Parathyroid adenoma (tissue), 2 donors: ENCODE measurements around the gene FOXJ2.

ENCODE experiments used
- H2AFZ ChIP-seq: fragments of 300-600 bp; sonication (generic); one replicate; pipeline ENCODE4 v1.7.0; 2017; ENCODE audit warnings: antibody characterized with exemption, mild to moderate bottlenecking
- H3K27ac ChIP-seq: fragments of 300-600 bp; sonication (generic); one replicate; pipeline ENCODE4 v1.7.0; 2017
- H3K27me3 ChIP-seq: fragments of 300-600 bp; sonication (generic); one replicate; pipeline ENCODE4 v1.7.0; 2017; ENCODE audit warnings: low read length; ENCODE audit not compliant: control insufficient read depth, insufficient read depth
- H3K36me3 ChIP-seq: fragments of 300-600 bp; sonication (generic); one replicate; pipeline ENCODE4 v1.7.0; 2017; ENCODE audit warnings: low read length; ENCODE audit not compliant: control insufficient read depth, insufficient read depth
- H3K4me1 ChIP-seq: fragments of 300-600 bp; sonication (generic); one replicate; pipeline ENCODE4 v1.7.0; 2017; ENCODE audit warnings: control low read depth
- H3K4me2 ChIP-seq: fragments of 300-600 bp; sonication (generic); one replicate; pipeline ENCODE4 v1.7.0; 2017; ENCODE audit warnings: low read length
- H3K4me3 ChIP-seq: fragments of 300-600 bp; sonication (generic); one replicate; pipeline ENCODE4 v1.7.0; 2017; ENCODE audit warnings: low read depth, low read length
- H3K79me2 ChIP-seq: fragments of 300-600 bp; sonication (generic); one replicate; pipeline ENCODE4 v1.7.0; 2017; ENCODE audit warnings: control low read depth
- H3K9ac ChIP-seq: fragments of 300-600 bp; sonication (generic); one replicate; pipeline ENCODE4 v1.7.0; 2017; ENCODE audit warnings: mild to moderate bottlenecking
- H3K9me3 ChIP-seq: fragments of 300-600 bp; sonication (generic); one replicate; pipeline ENCODE4 v1.7.0; 2017; ENCODE audit warnings: low read length; ENCODE audit not compliant: control insufficient read depth
- CTCF ChIP-seq: fragments of 300-600 bp; sonication (generic); IDR thresholded peaks from one replicate; pipeline ENCODE4 v1.7.0; 2017; ENCODE audit warnings: antibody characterized with exemption, mild to moderate bottlenecking
- donor health status: primary hyperparathyroidism.

The FOXJ2 gene

GRCh38 chr12:8036346-8036745 is 3.8 kb downstream of the FOXJ2 start:
- Histone ChIP-seq H2AFZ (no peak overlapping the region), H3K36me3 (no peaks in the 10 kb centered on the region), H3K79me2 (peaks cover 23% of the 10 kb centered on the region), H3K9ac (no peak overlapping the region), H3K4me3 (no peak overlapping the region), H3K9me3 (no peaks in the 10 kb centered on the region), H3K27me3 (no peaks in the 10 kb centered on the region), H3K4me1 (peaks cover 53% of the 10 kb centered on the region), H3K4me2 (no peak overlapping the region), H3K27ac (peak overlapping the region; percentile 27)
- no peak for TF ChIP-seq CTCF

GRCh38 chr12:8037046-8037663 is 4.6 kb downstream of the FOXJ2 start:
- H3K9ac ChIP-seq, result no peak overlapping the region
- peaks cover 53% of the 10 kb centered on the region for H3K4me1 ChIP-seq

GRCh38 chr12:8037947-8038346 is 5.4 kb downstream of the FOXJ2 start:
- no peak overlapping the region for H3K4me3 ChIP-seq
- H3K4me1 ChIP-seq, result peaks cover 53% of the 10 kb centered on the region
- no peaks in the 10 kb centered on the region for H3K9me3 ChIP-seq
- no peak overlapping the region for H2AFZ ChIP-seq
- peaks cover 15% of the 10 kb centered on the region for H3K79me2 ChIP-seq
- H3K27me3 ChIP-seq, result no peaks in the 10 kb centered on the region
- peak overlapping the region; percentile 52 for H3K4me2 ChIP-seq
- H3K27ac ChIP-seq, result peak overlapping the region; percentile 81
- H3K36me3 ChIP-seq, result no peaks in the 10 kb centered on the region
- H3K9ac ChIP-seq, result no peak overlapping the region
- TF ChIP-seq CTCF, result no peak

More at GRCh38 chr12:8037046-8037663, 4.6 kb downstream of the FOXJ2 start:
- no peak for TF ChIP-seq CTCF
- H3K4me2 ChIP-seq, result no peak overlapping the region
- H3K79me2 ChIP-seq, result peaks cover 20% of the 10 kb centered on the region
- no peak overlapping the region for H3K4me3 ChIP-seq
- peak overlapping the region; percentile 81 for H3K27ac ChIP-seq
- no peaks in the 10 kb centered on the region for H3K9me3 ChIP-seq
- no peak overlapping the region for H2AFZ ChIP-seq
- H3K36me3 ChIP-seq, result no peaks in the 10 kb centered on the region
- no peaks in the 10 kb centered on the region for H3K27me3 ChIP-seq

GRCh38 chr12:8038659-8039114 is 6.2 kb downstream of the FOXJ2 start:
- Histone ChIP-seq H3K27ac (peak overlapping the region; percentile 81), H3K79me2 (peaks cover 8% of the 10 kb centered on the region), H2AFZ (no peak overlapping the region), H3K4me2 (peak overlapping the region; percentile 52), H3K9ac (no peak overlapping the region), H3K27me3 (no peaks in the 10 kb centered on the region), H3K9me3 (no peaks in the 10 kb centered on the region), H3K4me3 (peak overlapping the region; percentile 33), H3K4me1 (peaks cover 53% of the 10 kb centered on the region), H3K36me3 (no peaks in the 10 kb centered on the region)
- no peak for TF ChIP-seq CTCF

GRCh38 chr12:8040791-8041190 is 8.3 kb downstream of the FOXJ2 start:
- H3K36me3 ChIP-seq, result no peaks in the 10 kb centered on the region

More at GRCh38 chr12:8040791-8041190, 8.3 kb downstream of the FOXJ2 start:
- peaks cover 35% of the 10 kb centered on the region for H3K4me1 ChIP-seq
- no peak overlapping the region for H3K4me2 ChIP-seq
- no peak overlapping the region for H3K27ac ChIP-seq
- no peaks in the 10 kb centered on the region for H3K27me3 ChIP-seq
- TF ChIP-seq CTCF, result no peak
- H3K9ac ChIP-seq, result no peak overlapping the region
- no peaks in the 10 kb centered on the region for H3K9me3 ChIP-seq
- no peak overlapping the region for H2AFZ ChIP-seq
- peaks cover 6% of the 10 kb centered on the region for H3K79me2 ChIP-seq
- H3K4me3 ChIP-seq, result no peak overlapping the region
